ENCODE measurements around the gene SNAPC4. TPM values are rescaled to one million over a fixed set of nuclear protein-coding genes. Genes with fewer than 3 reads are reported as not detected.

Gene SNAPC4
- total RNA-seq, 1 donor from 2014 or later = 3.2 TPM

DNA sequence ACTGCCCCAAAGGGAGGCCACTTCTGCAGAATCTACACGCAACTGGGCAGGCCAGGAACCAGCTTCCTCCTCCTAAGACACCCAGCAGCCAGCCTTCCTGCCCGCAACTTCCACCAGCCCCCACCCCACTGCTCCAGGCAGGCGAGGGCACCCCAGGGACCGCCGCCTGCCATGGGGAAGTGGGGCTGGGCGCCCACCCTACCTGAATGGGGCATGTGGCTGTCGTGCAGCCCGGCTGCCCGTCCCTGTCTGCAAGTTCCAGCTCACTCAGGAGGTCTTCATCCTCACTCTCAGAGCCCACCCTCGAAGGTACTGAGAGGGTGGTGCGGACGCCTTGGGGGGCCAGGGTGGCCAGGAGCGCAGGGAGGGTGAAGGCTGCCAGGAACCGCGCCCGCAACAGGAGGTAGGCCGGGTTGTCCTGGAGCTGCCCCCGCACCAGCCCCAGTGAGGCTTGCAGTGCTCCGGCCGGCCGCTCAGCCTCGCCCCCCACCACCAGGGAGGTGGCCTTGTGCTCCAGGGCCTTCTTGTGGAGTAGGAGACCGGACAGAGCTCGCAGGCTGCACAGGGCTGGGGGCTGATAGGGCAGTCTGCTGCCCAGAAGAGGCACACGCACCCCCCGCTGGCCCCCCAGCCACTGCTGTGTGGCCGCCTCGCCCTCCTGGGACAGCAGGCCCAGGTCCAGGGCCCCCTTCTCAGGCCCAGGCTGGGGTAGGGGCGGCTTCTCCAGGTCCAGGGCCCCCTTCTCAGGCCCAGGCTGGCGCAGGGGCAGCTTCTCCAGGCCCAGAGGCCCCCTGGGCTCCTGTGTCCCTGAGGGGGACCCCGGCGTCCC, 22.4 kb downstream of the SNAPC4 start:
- H3K36me3 ChIP-seq = peaks cover 0 to 28% of the 10 kb centered on the region in 2 donors
- H3K27ac ChIP-seq = no peak overlapping the region
- no peaks in the 10 kb centered on the region for H3K27me3 ChIP-seq
- intact Hi-C loops (cut with DNase I) = no loop called here
- H3K4me1 ChIP-seq = peaks cover 12% of the 10 kb centered on the region
- H3K4me3 ChIP-seq = no peak overlapping the region
- DNase-seq (ENCODE audit: extremely low spot score in 2 of 2) = no peak
- no peaks in the 10 kb centered on the region for H3K9me3 ChIP-seq
- no peak for TF ChIP-seq POLR2A (IDR thresholded peaks at IDR 0.05)
- TF ChIP-seq POLR2AphosphoS5 (IDR thresholded peaks at IDR 0.05; ENCODE audit: insufficient read depth in 1 of 2, low read depth in 1 of 2) = no peak
- TF ChIP-seq CTCF (IDR thresholded peaks at IDR 0.05) = no peak

DNA sequence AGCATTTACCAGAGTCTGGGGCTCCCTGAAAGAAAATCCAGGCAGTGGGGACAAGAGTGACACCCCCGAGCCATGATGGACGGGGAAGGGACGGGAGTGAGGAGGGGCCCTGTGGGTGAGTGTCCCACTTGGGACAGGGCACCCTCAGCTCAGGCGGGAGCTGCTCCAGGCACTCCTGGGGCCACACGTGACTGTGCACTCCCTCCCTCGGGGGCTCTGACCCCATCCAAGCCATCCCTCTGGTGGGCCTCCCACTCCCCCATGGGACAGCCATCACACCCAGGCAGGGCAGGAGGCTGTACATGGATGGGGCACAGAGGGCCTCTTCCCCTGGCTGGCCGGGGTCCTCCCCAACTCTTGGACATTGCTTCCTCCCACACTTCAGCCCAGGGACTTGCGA, 23.5 kb downstream of the SNAPC4 start:
- peaks cover 0 to 17% of the 10 kb centered on the region in 2 donors for H3K36me3 ChIP-seq
- DNase-seq (ENCODE audit: extremely low spot score in 2 of 2) = no peak
- H3K4me3 ChIP-seq = no peak overlapping the region
- peaks cover 20% of the 10 kb centered on the region for H3K4me1 ChIP-seq
- no peaks in the 10 kb centered on the region for H3K27me3 ChIP-seq
- H3K9me3 ChIP-seq = no peaks in the 10 kb centered on the region
- H3K27ac ChIP-seq = no peak overlapping the region
- no peak for TF ChIP-seq CTCF (IDR thresholded peaks at IDR 0.05)
- no peak for TF ChIP-seq POLR2A (IDR thresholded peaks at IDR 0.05)
- no peak for TF ChIP-seq POLR2AphosphoS5 (IDR thresholded peaks at IDR 0.05; ENCODE audit: insufficient read depth in 1 of 2, low read depth in 1 of 2)
- intact Hi-C loops (cut with DNase I) = no loop called here

DNA sequence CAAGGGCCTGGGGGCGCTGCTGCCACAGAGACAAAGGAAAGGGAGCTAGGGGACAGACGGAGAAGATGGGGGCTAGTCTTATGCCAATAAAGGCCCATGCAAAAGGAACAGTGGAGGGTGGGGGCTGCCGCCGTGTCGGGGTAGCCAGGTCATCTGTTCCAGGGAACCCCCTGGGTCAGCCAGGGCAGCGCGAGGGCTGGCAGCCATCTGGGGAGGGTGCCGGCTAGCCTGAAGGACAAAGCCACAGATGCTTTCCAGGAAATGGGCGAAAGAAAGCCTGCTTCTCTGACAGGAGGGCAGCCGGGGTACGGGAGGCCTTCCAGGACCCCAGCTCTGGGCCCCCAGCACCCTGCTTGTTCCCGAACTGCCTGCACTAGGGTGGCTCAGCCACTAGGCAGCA, 24.9 kb downstream of the SNAPC4 start:
- DNase-seq (ENCODE audit: extremely low spot score in 2 of 2) = no peak
- TF ChIP-seq CTCF (IDR thresholded peaks at IDR 0.05) = no peak
- no peak for TF ChIP-seq POLR2A (IDR thresholded peaks at IDR 0.05)
- no peak for TF ChIP-seq POLR2AphosphoS5 (IDR thresholded peaks at IDR 0.05; ENCODE audit: insufficient read depth in 1 of 2, low read depth in 1 of 2)
- Histone ChIP-seq H3K4me1 (peaks cover 20% of the 10 kb centered on the region), H3K27me3 (no peaks in the 10 kb centered on the region), H3K9me3 (no peaks in the 10 kb centered on the region), H3K4me3 (no peak overlapping the region), H3K27ac (no peak overlapping the region), H3K36me3 (peaks cover 0 to 4% of the 10 kb centered on the region in 2 donors)
- intact Hi-C loops (cut with DNase I) = no loop called here

GRCh38 chr9:136374183-136374575, 25.8 kb downstream of the SNAPC4 start:
- DNase-seq (ENCODE audit: extremely low spot score in 2 of 2) = no peak
- no peaks in the 10 kb centered on the region for H3K36me3 ChIP-seq
- TF ChIP-seq CTCF (IDR thresholded peaks at IDR 0.05) (no peak), POLR2A (IDR thresholded peaks at IDR 0.05) (no peak), POLR2AphosphoS5 (IDR thresholded peaks at IDR 0.05; ENCODE audit: insufficient read depth in 1 of 2, low read depth in 1 of 2) (no peak)
- H3K4me3 ChIP-seq = no peak overlapping the region
- no peaks in the 10 kb centered on the region for H3K27me3 ChIP-seq
- intact Hi-C loops (cut with DNase I) = no loop called here
- no peak overlapping the region for H3K27ac ChIP-seq
- H3K9me3 ChIP-seq = no peaks in the 10 kb centered on the region
- peaks cover 20% of the 10 kb centered on the region for H3K4me1 ChIP-seq

All from vagina (tissue), 2 donors.